Lower leg skin (tissue), 4 donors: ENCODE results near the gene PYM1. TPM values are rescaled to one million over a fixed set of nuclear protein-coding genes. Genes with fewer than 3 reads are reported as not detected.
"Not testable (repeated sequence)": the region's sequence is repeated elsewhere in the genome, so short reads cannot be mapped to it uniquely, and the experiment has no call there.

Source experiments
- DNase-seq, 2 donors: peaks; one replicate each; pipeline ENCODE4 v3.0.0-alpha.2; 2019; ENCODE audit warnings: low spot score in 2 of 2
- H3K4me3 ChIP-seq: fragments of 200-600 bp; sonication (generic); 2 replicates; pipeline ENCODE4 v1.5.1; 2017; ENCODE audit warnings: mild to moderate bottlenecking, low read depth; ENCODE audit not compliant: poor library complexity, severe bottlenecking
- POLR2A ChIP-seq, 2 donors: fragments of 450-650 bp; IDR thresholded peaks; one replicate each; pipeline ENCODE4 v1.6.1; 2016 to 2017; ENCODE audit warnings: antibody characterized with exemption in 2 of 2, mild to moderate bottlenecking in 1 of 2, moderate library complexity in 1 of 2
- WGBS, 2 donors: methylation state at CpG; one replicate each; pipeline ENCODE4 v1.1.5; 2018; 5-methylcytosine and 5-hydroxymethylcytosine counted together
- intact Hi-C: fragments of 100-400 bp; cut with DNase I; formaldehyde crosslinking; loops from one replicate; pipeline ENCODE4 v1.15.0; 2023; ENCODE audit warnings: low total_unique reads
- total RNA-seq, 4 donors: library from RNA; depleted of rRNA; stranded (reverse); fragments of >200 nt; gene quantifications; one replicate each; pipeline ENCODE4 v1.1.0, GENCODE V29; 2016
- TF ChIP-seq, protein P1 (sequence below), 3 donors: fragments of 450-650 bp; IDR thresholded peaks; one replicate each; pipeline ENCODE4 v1.5.1; 2016; ENCODE audit warnings: antibody characterized with exemption in 3 of 3, mild to moderate bottlenecking in 3 of 3, moderate library complexity in 2 of 3

PYM1 gene
- total RNA-seq, 4 donors from 2014 or later = 46.8 to 63.7 (median 49.1) TPM

DNA sequence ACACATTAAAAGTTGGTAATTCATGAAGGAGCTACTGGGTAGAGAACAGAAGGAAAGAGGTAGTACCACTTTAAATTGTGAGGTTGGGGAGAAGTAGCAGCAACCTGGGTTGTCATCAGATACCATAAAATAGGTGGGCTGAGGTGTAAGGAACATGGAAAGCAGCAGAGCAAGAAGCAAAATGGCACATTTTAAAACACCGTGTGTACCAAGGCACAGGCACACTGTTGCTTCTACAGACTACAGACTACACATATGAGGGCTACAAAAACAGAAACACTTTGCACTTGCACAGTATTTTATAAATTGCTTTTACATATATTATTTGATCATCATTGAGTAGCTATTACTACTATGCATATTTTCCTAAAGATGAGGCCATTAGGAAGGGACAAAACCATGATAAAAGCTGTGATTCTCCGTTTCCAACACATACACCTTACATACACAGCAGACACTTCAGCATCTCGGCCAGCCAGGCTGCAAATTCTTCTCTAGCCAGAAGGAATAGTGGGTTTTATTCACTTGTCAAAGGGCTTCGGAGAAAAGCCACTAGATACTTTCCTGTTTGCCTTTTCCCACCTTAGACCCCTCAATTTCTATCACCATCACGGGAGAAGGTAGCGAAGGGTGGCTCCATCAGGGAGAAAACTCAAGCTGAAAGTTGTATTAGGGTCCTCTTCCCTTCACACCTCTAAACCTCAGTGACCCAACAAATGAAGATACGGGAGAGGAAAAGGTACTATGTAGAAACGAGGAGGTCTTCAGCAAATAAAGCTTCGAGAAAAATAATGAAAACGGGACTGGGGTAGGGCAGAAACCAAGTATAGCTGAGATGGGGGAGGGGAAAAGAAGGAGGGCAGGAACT lies 1.6 kb downstream of the PYM1 start:
- 10 to 11% methylated on average over 10 of the region's 10 CpGs for WGBS, 2 donors
- peak in 1 of 2 donors; percentile 29 for DNase-seq
- TF ChIP-seq POLR2A (IDR thresholded peaks at IDR 0.05) = no peak
- TF ChIP-seq, protein P1, sequence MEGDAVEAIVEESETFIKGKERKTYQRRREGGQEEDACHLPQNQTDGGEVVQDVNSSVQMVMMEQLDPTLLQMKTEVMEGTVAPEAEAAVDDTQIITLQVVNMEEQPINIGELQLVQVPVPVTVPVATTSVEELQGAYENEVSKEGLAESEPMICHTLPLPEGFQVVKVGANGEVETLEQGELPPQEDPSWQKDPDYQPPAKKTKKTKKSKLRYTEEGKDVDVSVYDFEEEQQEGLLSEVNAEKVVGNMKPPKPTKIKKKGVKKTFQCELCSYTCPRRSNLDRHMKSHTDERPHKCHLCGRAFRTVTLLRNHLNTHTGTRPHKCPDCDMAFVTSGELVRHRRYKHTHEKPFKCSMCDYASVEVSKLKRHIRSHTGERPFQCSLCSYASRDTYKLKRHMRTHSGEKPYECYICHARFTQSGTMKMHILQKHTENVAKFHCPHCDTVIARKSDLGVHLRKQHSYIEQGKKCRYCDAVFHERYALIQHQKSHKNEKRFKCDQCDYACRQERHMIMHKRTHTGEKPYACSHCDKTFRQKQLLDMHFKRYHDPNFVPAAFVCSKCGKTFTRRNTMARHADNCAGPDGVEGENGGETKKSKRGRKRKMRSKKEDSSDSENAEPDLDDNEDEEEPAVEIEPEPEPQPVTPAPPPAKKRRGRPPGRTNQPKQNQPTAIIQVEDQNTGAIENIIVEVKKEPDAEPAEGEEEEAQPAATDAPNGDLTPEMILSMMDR (IDR thresholded peaks at IDR 0.05) = no peak
- H3K4me3 ChIP-seq = peak overlapping the region; percentile 73
- intact Hi-C loops = loop anchor here (10.0 kb wide), 1 partner anchor 91 kb away; no protein-coding TSS in a partner anchor

DNA sequence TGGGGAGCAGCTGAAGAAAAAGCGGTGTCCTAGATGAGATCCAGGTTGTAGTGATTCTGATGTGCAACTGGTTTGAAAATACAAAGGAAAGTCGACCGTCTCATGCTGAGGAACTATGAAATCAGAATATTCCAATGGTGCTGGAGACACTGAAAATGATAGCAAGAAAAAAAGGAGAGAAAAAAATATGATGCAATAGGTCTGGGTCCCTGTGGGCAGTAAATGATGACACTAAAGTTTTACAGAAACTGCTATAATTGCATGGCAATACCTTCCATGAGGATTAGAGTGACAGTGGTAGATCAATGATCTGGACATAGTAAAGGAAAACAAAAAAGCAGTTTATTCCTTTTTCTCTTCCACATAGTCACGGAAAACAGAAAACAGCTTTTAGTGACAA lies 2.3 kb downstream of the PYM1 start:
- WGBS, 2 donors = 71 to 81% methylated on average over 4 of the region's 4 CpGs
- TF ChIP-seq, protein P1 (IDR thresholded peaks at IDR 0.05) = no peak
- TF ChIP-seq POLR2A (IDR thresholded peaks at IDR 0.05) = no peak
- DNase-seq = no peak
- H3K4me3 ChIP-seq = no peak overlapping the region
- intact Hi-C loops = loop anchor here (10.0 kb wide), 1 partner anchor 91 kb away; no protein-coding TSS in a partner anchor

DNA sequence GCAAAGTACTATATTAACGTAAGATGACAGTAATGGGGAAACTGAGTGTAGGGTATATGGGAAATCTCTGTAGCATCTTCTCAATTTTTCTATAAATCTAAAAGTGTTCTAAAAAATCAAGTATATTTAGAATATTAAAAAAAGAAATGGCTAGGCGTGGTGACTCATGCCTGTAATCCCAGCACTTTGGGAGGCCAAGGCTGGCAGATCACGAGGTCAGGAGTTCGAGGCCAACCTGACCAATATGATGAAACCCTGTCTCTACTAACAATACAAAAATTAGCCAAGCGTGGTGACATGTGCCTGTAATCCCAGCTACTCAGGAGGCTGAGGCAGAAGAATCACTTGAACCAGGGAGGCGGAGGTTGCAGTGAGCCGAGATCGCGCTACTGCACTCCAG lies 4.0 kb downstream of the PYM1 start:
- peak in 1 of 2 donors; percentile 10 for DNase-seq
- intact Hi-C loops = loop anchor here (10.0 kb wide), 1 partner anchor 89 kb away; no protein-coding TSS in a partner anchor
- H3K4me3 ChIP-seq = not testable (repeated sequence)
- 92 to 96% methylated on average over 9 of the region's 9 CpGs for WGBS, 2 donors

DNA sequence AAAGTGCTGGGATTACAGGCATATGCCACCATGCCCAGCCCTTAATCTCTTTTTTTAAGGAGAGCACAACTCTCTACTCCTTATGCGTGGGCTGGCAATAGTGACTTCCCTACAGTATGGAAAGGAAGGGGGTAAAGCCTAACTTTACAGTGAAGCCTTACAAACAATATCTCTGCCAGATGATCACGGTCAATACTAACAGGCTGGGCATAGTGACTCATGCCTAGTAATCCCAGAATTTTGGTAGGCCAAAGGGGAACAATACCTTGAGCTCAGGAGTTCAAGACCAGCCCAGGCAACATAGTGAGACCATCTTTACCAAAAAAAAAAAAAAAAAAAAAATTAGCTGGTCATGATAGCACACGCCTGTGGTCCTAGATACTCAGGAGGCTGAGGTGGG lies 5.6 kb downstream of the PYM1 start:
- intact Hi-C loops = loop anchor here (10.0 kb wide), 1 partner anchor 87 kb away; no protein-coding TSS in a partner anchor
- TF ChIP-seq POLR2A (IDR thresholded peaks at IDR 0.05) = no peak
- TF ChIP-seq, protein P1 (IDR thresholded peaks at IDR 0.05) = no peak
- WGBS, 2 donors = 85 to 88% methylated on average over 3 of the region's 3 CpGs
- no peak overlapping the region for H3K4me3 ChIP-seq
- DNase-seq = peak in 1 of 2 donors; percentile 3

DNA sequence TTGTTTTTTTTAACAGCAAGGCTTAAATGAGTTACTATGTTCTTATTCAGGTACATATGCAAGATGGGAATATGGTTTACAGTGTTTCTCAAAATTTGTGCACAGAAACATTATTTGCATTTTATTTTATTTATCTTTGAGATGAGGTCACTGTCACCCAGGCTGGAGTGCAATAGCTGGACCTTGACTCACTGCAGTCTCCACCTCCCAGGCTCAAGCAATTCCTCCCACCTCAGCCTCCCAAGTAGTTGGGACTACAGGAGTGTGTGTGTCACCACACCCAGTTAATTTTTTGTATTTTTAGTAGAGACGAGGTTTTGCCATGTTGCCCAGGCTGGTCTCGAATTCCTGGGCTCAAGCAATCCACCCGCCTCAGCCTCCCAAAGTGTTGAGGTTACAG lies 8.7 kb downstream of the PYM1 start:
- peak in 1 of 2 donors; percentile 17 for DNase-seq
- H3K4me3 ChIP-seq, intact Hi-C loops: not testable (repeated sequence)
- WGBS, 2 donors = 74 to 86% methylated on average over 3 of the region's 3 CpGs

DNA sequence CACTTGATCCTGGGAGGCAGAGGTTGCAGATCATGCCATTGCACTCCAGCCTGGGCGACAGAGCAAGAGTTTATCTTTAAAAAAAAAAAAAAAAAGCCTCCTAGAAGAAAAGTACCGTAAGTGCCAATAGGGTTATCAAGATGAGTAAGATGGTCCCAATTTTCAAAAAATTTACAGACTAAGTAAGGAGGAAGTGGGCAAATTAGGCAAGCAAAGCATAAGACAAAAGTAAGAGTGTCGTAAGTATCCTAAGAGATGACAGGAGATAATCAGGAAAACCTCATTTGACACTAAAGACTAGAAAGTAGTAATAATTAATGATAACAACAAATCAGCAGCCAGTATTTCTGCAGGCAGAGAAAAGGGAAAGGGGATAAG lies 12.2 kb downstream of the PYM1 start:
- WGBS, 2 donors = 78 to 84% methylated on average over 3 of the region's 3 CpGs
- TF ChIP-seq, protein P1 (IDR thresholded peaks at IDR 0.05) = no peak
- no peak for TF ChIP-seq POLR2A (IDR thresholded peaks at IDR 0.05)
- no peak overlapping the region for H3K4me3 ChIP-seq
- no peak for DNase-seq
- intact Hi-C loops = no loop called here
